ENCODE measurements around the gene DLGAP1.

DLGAP1 gene

DNA sequence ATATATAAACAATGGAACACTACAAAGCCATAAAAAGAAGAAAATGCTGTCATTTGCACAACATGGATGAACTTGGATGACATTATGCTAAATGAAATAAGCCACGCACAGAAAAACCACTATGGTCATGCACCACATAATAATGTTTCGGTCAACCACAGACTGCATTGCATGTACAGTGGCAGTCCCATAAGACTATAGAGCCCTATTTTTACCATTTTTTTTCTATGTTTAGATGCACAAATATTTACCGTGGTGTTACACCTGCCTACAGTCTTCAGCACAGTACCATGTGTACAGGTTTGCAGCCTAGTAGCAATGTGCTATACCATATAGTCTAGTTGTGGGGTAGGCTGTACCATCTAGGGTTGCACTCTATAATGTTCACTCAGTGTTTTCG, 476.1 kb downstream of the DLGAP1 start:
- Histone ChIP-seq H3K4me1 (no peaks in the 10 kb centered on the region), H3K9me3 (no peaks in the 10 kb centered on the region), H3K36me3 (no peaks in the 10 kb centered on the region), H3K27me3 (no peaks in the 10 kb centered on the region), H3K4me3 (ENCODE audit: low read depth, low read length) (no peak overlapping the region)
- no peak for DNase-seq
- TF ChIP-seq, protein P1, sequence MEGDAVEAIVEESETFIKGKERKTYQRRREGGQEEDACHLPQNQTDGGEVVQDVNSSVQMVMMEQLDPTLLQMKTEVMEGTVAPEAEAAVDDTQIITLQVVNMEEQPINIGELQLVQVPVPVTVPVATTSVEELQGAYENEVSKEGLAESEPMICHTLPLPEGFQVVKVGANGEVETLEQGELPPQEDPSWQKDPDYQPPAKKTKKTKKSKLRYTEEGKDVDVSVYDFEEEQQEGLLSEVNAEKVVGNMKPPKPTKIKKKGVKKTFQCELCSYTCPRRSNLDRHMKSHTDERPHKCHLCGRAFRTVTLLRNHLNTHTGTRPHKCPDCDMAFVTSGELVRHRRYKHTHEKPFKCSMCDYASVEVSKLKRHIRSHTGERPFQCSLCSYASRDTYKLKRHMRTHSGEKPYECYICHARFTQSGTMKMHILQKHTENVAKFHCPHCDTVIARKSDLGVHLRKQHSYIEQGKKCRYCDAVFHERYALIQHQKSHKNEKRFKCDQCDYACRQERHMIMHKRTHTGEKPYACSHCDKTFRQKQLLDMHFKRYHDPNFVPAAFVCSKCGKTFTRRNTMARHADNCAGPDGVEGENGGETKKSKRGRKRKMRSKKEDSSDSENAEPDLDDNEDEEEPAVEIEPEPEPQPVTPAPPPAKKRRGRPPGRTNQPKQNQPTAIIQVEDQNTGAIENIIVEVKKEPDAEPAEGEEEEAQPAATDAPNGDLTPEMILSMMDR (IDR thresholded peaks at IDR 0.05; ENCODE audit: low read depth, low read length): no peak

DNA sequence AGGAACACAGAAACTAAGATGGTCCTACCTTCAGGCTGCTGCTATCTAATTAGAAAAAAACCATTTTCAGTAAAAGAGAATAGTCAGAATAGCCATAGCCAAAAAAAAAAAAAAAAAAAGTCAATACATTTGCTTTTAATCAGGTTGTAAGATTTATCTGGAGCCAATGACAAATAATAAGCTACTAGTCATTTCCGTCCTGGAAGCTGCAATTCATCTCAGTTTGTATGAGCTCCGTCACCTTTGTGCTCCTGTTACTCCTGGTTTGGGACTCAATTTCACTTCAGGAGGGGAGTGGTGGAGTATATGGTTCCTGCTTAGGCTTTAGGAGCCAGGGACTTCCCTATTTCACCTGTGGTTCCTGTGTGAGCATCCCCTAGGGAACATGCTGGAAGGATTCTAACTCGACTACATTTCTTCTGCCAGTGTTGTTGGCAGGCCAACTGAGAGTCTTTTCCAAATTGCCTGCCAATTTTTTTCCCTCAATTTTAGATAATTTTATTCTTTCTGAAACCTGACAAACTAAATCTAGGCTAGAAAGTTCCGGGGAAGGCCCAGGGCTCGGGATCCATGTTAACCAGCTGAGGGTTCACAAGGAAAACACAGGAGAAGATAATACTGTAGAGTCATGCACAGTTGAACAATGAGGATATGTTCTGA, 481.8 kb downstream of the DLGAP1 start:
- DNase-seq: no peak
- TF ChIP-seq, protein P1 (IDR thresholded peaks at IDR 0.05; ENCODE audit: low read depth, low read length): no peak
- Histone ChIP-seq H3K36me3 (no peaks in the 10 kb centered on the region), H3K4me3 (ENCODE audit: low read depth, low read length) (no peak overlapping the region), H3K27me3 (no peaks in the 10 kb centered on the region), H3K4me1 (no peaks in the 10 kb centered on the region), H3K9me3 (no peaks in the 10 kb centered on the region)

DNA sequence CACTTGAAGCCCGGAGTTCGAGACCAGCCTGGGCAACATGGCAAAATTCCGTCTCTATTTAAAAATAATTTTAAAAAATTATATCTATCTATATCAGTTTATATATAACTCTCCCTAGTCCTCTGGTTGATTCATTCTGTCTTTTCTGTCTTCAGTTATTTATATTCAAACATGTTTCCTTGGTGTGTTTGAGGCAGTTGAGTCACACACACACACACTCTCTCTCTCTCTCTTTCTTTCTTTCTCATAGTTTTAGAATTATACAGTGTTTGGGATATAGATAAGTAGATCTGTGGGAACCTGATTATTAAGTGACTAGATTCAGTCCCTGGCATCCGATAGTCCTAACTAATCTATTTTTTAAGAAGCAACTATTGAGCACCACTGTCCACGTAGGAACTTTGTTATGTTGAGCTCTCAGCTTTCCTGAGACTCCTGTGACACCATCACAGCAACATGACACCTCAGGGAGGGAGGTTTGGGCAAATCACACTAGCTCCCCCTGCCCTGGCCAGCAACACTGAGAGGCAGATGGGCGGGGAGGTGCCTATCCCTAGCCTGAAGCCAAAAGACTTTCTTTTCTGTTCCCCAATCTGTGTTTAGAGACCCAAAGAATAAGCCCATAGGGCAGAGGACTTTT, 482.7 kb downstream of the DLGAP1 start:
- Histone ChIP-seq H3K4me3 (ENCODE audit: low read depth, low read length) (no peak overlapping the region), H3K36me3 (no peaks in the 10 kb centered on the region), H3K4me1 (no peaks in the 10 kb centered on the region), H3K27me3 (no peaks in the 10 kb centered on the region), H3K9me3 (no peaks in the 10 kb centered on the region)
- TF ChIP-seq, protein P1 (IDR thresholded peaks at IDR 0.05; ENCODE audit: low read depth, low read length): no peak
- DNase-seq: no peak

DNA sequence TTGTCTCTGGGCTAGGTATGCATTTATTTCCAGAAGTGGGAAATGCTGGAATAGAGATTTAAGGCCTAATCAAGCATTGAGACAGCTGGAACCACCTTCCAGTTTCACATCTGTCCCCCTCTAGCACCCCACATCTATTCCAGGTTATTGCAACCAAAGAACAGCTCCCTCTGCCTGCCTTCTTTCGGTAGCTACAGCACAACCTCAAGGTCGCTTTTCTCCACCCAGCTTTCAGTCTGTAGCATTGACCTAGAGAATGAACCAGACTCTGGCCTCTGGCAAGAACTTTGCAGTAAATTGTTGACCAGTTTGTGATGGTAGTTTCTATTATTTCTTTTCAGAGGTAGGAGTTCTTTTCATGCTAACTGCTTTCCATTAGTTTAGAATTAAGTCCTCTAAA, 484.2 kb downstream of the DLGAP1 start:
- Histone ChIP-seq H3K9me3 (no peaks in the 10 kb centered on the region), H3K27me3 (no peaks in the 10 kb centered on the region), H3K4me3 (ENCODE audit: low read depth, low read length) (no peak overlapping the region), H3K4me1 (no peaks in the 10 kb centered on the region), H3K36me3 (no peaks in the 10 kb centered on the region)
- TF ChIP-seq, protein P1 (IDR thresholded peaks at IDR 0.05; ENCODE audit: low read depth, low read length): no peak
- DNase-seq: no peak

DNA sequence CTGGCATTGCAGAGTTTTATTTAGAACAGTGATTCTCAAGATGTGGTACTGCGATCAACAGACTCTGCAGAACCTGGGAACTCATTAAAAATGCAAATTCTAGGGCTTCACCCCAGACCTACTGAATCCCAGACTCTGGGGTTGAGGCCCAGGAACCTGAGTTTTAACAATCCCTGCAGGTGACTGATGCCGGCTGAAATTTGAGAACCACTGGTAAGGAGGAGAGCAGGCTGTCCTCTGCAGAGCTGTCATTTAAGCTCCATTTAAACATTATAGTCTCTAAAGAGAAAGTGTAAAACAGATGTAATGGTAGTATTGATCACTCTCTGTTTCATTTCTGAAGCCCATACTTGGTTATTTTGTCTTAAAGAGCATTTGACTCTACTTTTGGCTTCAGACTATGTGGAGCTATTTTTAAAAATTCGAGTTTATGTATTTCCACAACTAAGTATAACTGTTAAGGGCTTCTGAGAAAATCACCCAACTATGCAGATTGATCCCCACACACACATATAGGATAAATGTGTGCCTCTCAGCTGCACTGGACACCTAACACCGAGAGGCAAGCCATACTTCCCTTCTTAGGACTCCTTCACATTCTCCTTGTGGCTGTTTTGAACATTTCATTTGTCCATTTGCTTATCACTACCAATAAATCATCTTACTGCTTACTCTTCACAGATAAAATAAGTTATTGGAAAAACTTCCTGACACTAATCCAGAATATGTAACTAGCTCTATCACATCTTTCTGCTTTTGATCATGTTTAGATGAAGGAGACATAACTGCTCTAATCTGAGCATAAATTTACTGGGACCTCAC, 487.5 kb downstream of the DLGAP1 start:
- H3K4me1 ChIP-seq: no peaks in the 10 kb centered on the region
- no peak overlapping the region for H3K4me3 ChIP-seq (ENCODE audit: low read depth, low read length)
- no peaks in the 10 kb centered on the region for H3K27me3 ChIP-seq
- TF ChIP-seq, protein P1 (IDR thresholded peaks at IDR 0.05; ENCODE audit: low read depth, low read length): no peak
- DNase-seq: no peak
- H3K9me3 ChIP-seq: no peaks in the 10 kb centered on the region
- H3K36me3 ChIP-seq: no peaks in the 10 kb centered on the region
